Placental epithelial cell (primary cell): Measurements from ENCODE around the gene METTL6. TPM values are rescaled to one million over a fixed set of nuclear protein-coding genes. Genes with fewer than 3 reads are reported as not detected.

ENCODE experiments used
- small RNA-seq: library from RNA; depleted of rRNA; stranded (forward); fragments of <200 nt; gene quantifications from one replicate; pipeline ENCODE3, GENCODE V24; 2012
- total RNA-seq: library from RNA; depleted of rRNA; stranded (reverse); fragments of >200 nt; gene quantifications from 2 replicates; pipeline ENCODE4 v1.2.3, GENCODE V29; 2012

Gene METTL6, protein sequence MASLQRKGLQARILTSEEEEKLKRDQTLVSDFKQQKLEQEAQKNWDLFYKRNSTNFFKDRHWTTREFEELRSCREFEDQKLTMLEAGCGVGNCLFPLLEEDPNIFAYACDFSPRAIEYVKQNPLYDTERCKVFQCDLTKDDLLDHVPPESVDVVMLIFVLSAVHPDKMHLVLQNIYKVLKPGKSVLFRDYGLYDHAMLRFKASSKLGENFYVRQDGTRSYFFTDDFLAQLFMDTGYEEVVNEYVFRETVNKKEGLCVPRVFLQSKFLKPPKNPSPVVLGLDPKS
- total RNA-seq = 15.8 and 29.4 TPM in 2 replicates

DNA sequence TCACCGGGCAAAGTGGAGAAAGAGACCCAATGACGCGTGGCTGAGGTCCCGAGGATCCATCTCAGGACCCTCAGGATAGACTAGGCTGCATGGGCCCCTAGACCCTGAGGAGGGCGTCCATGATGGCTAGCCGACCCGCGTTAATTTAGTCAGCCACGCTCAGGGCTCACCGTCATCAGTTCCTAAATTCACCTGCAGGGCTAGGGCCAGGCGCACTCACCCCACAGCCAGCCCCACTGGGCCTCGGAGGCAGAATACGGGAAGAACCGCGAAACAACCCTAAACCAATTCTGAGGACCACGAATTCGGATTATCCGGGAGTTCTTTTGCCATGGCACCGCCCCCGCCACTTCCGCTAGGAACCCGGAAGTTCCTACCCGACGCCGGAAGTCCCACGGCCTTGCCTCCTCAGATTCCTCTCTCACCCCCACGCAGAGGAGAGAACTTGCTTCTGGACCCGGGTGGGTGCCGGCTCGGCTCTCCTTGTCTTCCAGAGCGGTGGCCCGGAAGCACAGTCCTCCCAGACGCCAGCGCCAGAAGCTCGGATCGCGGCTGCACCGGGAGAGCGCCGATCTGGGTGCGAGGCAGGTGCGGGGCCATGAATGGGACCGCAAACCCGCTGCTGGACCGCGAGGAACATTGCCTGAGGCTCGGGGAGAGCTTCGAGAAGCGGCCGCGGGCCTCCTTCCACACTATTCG is at the start of gene METTL6, which contains the start of gene EAF1:
METTL6 (minus strand) TSS at position 363 of the 699 bp plus-strand sequence. CDS start 1,033 bp downstream, outside the sequence.
EAF1 (plus strand) TSS at position 417 of the 699 bp plus-strand sequence; CDS start at position 599, 182 bp downstream.

Small RNA genes within 50 kb of the gene (small RNA-seq; reads per million reads assigned to genes)
- gene HMGN2P7 (not detected), gene RNU6-1024P (not detected)

Other genes with a start within 250 kb of the METTL6 start
- 61.5 and 69.9 TPM in 2 replicates for gene CAPN7, start 221.3 kb downstream of the METTL6 start, total RNA-seq
- 14.0 and 21.2 TPM in 2 replicates for gene SH3BP5, start 95.0 kb downstream of the METTL6 start, total RNA-seq
- gene EAF1, start 54 bp upstream of the METTL6 start, total RNA-seq = 12.2 and 21.1 TPM in 2 replicates
- 0.43 and 2.0 TPM in 2 replicates for gene COLQ, start 94.2 kb upstream of the METTL6 start, total RNA-seq
- 20.0 and 25.4 TPM in 2 replicates for gene HACL1, start 174.0 kb upstream of the METTL6 start, total RNA-seq
- gene BTD, start 174.2 kb upstream of the METTL6 start, total RNA-seq = 27.9 and 41.2 TPM in 2 replicates